RWPE2 (cell line): ENCODE results near the gene HSPB3.

ENCODE experiments used
- ATAC-seq: fragments of 200-7000 bp; cut with Tn5 transposase; 3 replicates; pipeline ENCODE4 v1.9.1; 2021; ENCODE audit warnings: low read depth
- DNase-seq: peaks from one replicate; pipeline ENCODE4 v3.0.0-alpha.2; 2020; ENCODE audit warnings: low spot score
- H3K27ac ChIP-seq: fragments of 450-650 bp; 2 replicates; pipeline ENCODE4 v1.5.1; 2017; ENCODE audit warnings: mild to moderate bottlenecking; ENCODE audit not compliant: poor library complexity, severe bottlenecking
- H3K27me3 ChIP-seq: fragments of 250-450 bp; sonication (Bioruptor Pico); 2 replicates; pipeline ENCODE4 v1.5.1; 2021; ENCODE audit warnings: mild to moderate bottlenecking, moderate library complexity; ENCODE audit not compliant: insufficient read depth, poor library complexity, severe bottlenecking
- H3K36me3 ChIP-seq: fragments of 250-450 bp; sonication (Bioruptor Pico); 2 replicates; pipeline ENCODE4 v1.5.1; 2020; ENCODE audit warnings: low read depth, mild to moderate bottlenecking, moderate library complexity
- H3K4me1 ChIP-seq: fragments of 250-450 bp; sonication (Bioruptor Pico); 2 replicates; pipeline ENCODE4 v1.5.1; 2021; ENCODE audit warnings: mild to moderate bottlenecking, moderate library complexity; ENCODE audit not compliant: insufficient read depth, poor library complexity, severe bottlenecking
- H3K4me3 ChIP-seq: fragments of 250-450 bp; sonication (Bioruptor Pico); 2 replicates; pipeline ENCODE4 v1.5.1; 2021; ENCODE audit warnings: mild to moderate bottlenecking, moderate library complexity; ENCODE audit not compliant: severe bottlenecking
- H3K9me3 ChIP-seq: fragments of 250-450 bp; sonication (Bioruptor Pico); 2 replicates; pipeline ENCODE4 v1.5.1; 2021; ENCODE audit warnings: mild to moderate bottlenecking, moderate library complexity; ENCODE audit not compliant: severe bottlenecking
- CTCF ChIP-seq: fragments of 450-650 bp; IDR thresholded peaks from one replicate; pipeline ENCODE4 v1.5.1; 2017; ENCODE audit warnings: mild to moderate bottlenecking, moderate library complexity; ENCODE audit not compliant: poor library complexity, severe bottlenecking

HSPB3 gene

GRCh38 chr5:54462281-54462680, 6.8 kb downstream of the HSPB3 start:
- ATAC-seq, result no peak
- H3K27me3 ChIP-seq, result no peaks in the 10 kb centered on the region

GRCh38 chr5:54463713-54464112, 8.2 kb downstream of the HSPB3 start:
- no peaks in the 10 kb centered on the region for H3K4me1 ChIP-seq
- no peak for TF ChIP-seq CTCF
- H3K27ac ChIP-seq, result no peak overlapping the region
- H3K27me3 ChIP-seq, result no peaks in the 10 kb centered on the region
- H3K9me3 ChIP-seq, result no peaks in the 10 kb centered on the region
- no peaks in the 10 kb centered on the region for H3K36me3 ChIP-seq
- no peak overlapping the region for H3K4me3 ChIP-seq
- ATAC-seq (no peak), DNase-seq (no peak)

More at GRCh38 chr5:54462281-54462680, 6.8 kb downstream of the HSPB3 start:
- no peak for TF ChIP-seq CTCF
- DNase-seq, result no peak
- Histone ChIP-seq H3K4me1 (no peaks in the 10 kb centered on the region), H3K9me3 (no peaks in the 10 kb centered on the region), H3K4me3 (no peak overlapping the region), H3K27ac (no peak overlapping the region), H3K36me3 (no peaks in the 10 kb centered on the region)

GRCh38 chr5:54469622-54470021, 14.1 kb downstream of the HSPB3 start:
- Histone ChIP-seq H3K27me3 (no peaks in the 10 kb centered on the region), H3K27ac (no peak overlapping the region), H3K36me3 (no peaks in the 10 kb centered on the region), H3K9me3 (no peaks in the 10 kb centered on the region), H3K4me1 (no peaks in the 10 kb centered on the region), H3K4me3 (no peak overlapping the region)
- ATAC-seq, result no peak
- no peak for TF ChIP-seq CTCF
- no peak for DNase-seq

- ATAC-seq, result no peak
- Histone ChIP-seq H3K9me3 (no peaks in the 10 kb centered on the region), H3K27me3 (no peaks in the 10 kb centered on the region), H3K4me1 (no peaks in the 10 kb centered on the region), H3K27ac (no peak overlapping the region), H3K4me3 (no peak overlapping the region), H3K36me3 (no peaks in the 10 kb centered on the region)
- TF ChIP-seq CTCF, result no peak
- DNase-seq, result no peak
Observed at GRCh38 chr5:54470128-54470527, 14.6 kb downstream of the HSPB3 start.

GRCh38 chr5:54470677-54471076, 15.2 kb downstream of the HSPB3 start:
- no peak overlapping the region for H3K4me3 ChIP-seq
- no peaks in the 10 kb centered on the region for H3K4me1 ChIP-seq
- no peak for TF ChIP-seq CTCF
- H3K36me3 ChIP-seq, result no peaks in the 10 kb centered on the region
- no peaks in the 10 kb centered on the region for H3K27me3 ChIP-seq
- H3K27ac ChIP-seq, result no peak overlapping the region
- no peaks in the 10 kb centered on the region for H3K9me3 ChIP-seq
- ATAC-seq (no peak), DNase-seq (no peak)
